AG10803 (cell line): ENCODE data around the gene TRAPPC3L.
"Not testable (repeated sequence)": the region's sequence is repeated elsewhere in the genome, so short reads cannot be mapped to it uniquely, and the experiment has no call there.

ENCODE experiments used
- DNase-seq: peaks from one replicate; pipeline ENCODE4 v3.0.0; 2010; ENCODE audit warnings: low read depth
- H3K4me3 ChIP-seq: 2 replicates; pipeline ENCODE4 v1.5.1; 2011; ENCODE audit warnings: mild to moderate bottlenecking, low read length, control low read depth
- TF ChIP-seq, protein P1 (sequence below): conservative IDR thresholded peaks from 2 replicates; pipeline ENCODE4 v1.5.1; 2011; ENCODE audit warnings: mild to moderate bottlenecking, low read length, control low read depth, inconsistent platforms

The TRAPPC3L gene

DNA sequence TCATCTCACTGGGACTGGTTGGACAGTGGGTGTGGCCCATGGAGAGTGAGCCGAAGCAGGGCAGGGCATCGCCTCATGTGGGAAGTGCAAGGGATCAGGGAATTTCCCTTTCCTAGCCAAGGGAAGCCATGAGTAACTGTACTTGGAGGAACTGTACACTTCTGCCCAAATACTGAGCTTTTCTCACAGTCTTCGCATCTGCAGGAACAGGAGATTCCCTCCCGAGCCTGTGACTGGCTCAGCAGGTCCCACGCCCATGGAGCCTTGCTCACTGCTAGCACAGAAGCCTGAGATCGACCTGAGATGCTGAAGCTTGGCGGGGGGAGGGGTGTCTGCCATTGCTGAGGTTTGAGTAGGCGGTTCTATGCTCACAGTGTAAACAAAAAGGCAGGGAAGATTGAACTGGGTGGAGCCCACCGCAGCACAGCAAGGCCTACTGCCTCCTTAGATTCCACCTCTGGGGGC lies 44.5 kb downstream of the TRAPPC3L start:
- TF ChIP-seq, protein P1, sequence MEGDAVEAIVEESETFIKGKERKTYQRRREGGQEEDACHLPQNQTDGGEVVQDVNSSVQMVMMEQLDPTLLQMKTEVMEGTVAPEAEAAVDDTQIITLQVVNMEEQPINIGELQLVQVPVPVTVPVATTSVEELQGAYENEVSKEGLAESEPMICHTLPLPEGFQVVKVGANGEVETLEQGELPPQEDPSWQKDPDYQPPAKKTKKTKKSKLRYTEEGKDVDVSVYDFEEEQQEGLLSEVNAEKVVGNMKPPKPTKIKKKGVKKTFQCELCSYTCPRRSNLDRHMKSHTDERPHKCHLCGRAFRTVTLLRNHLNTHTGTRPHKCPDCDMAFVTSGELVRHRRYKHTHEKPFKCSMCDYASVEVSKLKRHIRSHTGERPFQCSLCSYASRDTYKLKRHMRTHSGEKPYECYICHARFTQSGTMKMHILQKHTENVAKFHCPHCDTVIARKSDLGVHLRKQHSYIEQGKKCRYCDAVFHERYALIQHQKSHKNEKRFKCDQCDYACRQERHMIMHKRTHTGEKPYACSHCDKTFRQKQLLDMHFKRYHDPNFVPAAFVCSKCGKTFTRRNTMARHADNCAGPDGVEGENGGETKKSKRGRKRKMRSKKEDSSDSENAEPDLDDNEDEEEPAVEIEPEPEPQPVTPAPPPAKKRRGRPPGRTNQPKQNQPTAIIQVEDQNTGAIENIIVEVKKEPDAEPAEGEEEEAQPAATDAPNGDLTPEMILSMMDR: no peak
- no peak overlapping the region for H3K4me3 ChIP-seq
- no peak for DNase-seq

- no peak overlapping the region for H3K4me3 ChIP-seq
- no peak for DNase-seq
- TF ChIP-seq, protein P1: no peak
These were observed 48.3 kb downstream of the TRAPPC3L start for GRCh38 chr6:116497113-116497676.

- not testable (repeated sequence) for DNase-seq, H3K4me3 ChIP-seq
These were observed 50.3 kb downstream of the TRAPPC3L start for GRCh38 chr6:116495161-116495560.

- DNase-seq: no peak
- TF ChIP-seq, protein P1: no peak
- H3K4me3 ChIP-seq: no peak overlapping the region
These were observed 53.0 kb downstream of the TRAPPC3L start for GRCh38 chr6:116492331-116493067.

DNA sequence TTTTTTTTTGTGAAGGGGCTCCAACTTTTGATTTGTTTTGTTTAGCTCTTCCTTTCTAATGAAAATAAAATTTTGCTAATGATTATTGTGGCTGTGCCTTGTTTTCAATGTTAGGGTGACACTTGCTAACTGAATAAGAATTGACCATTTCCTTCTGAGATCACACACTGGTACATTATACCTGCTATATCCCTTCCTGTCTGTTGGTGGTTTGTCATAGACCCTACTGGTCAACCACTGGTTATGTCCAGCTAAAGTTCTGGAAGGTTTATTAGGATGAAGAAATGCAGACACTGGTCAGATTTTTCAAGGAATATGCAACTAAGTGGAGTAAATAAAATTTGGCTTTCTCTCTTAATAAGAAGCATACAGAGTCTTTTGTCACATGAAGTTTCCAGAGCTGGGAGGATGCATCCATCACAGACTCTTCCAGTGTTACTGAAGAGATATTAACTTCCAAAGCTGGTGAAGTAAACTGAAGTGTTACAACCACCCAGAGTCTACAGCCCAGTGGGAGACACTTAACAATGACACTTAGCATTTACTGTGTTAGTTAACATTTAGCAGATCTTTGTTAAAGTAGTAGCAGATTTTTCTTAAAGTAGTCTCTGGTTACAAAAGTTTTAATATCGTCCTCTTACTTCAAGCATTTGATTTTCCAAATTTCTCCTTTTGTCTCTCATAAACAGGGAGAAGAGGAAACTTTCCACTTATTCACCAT lies 53.7 kb downstream of the TRAPPC3L start:
- TF ChIP-seq, protein P1: no peak

DNA sequence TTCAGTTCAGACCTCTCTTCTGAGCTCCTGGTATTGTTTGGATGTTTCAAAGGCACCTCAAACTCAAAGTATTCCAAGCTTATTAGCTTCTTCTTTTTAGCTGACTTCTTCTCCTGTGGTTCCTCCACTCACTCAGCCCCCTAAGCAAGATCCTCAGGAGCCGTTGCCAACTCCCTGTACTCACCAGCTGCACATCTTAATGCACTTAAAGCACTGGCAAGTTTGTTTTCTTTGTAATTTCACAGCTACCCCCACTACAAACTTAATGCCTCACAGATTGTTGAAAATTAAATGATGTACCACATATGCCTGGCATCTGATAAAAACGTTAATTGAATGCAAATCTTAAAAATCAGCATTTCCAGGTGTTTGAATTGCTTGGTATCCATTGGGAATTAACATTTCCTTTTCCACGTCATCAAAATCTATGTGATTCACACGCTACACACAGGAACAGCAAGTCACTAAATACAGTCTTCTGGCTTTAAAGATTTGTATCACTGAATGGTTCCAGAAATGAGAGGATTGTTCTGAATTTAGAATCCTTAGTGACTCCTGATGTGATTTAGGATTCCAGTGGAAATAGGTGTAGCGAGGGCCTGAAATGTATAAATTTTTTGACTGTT lies 59.8 kb downstream of the TRAPPC3L start:
- H3K4me3 ChIP-seq: no peak overlapping the region
- DNase-seq: peak; percentile 34
- TF ChIP-seq, protein P1: no peak

More for the DNA sequence above, 53.7 kb downstream of the TRAPPC3L start:
- no peak overlapping the region for H3K4me3 ChIP-seq
- no peak for DNase-seq

DNA sequence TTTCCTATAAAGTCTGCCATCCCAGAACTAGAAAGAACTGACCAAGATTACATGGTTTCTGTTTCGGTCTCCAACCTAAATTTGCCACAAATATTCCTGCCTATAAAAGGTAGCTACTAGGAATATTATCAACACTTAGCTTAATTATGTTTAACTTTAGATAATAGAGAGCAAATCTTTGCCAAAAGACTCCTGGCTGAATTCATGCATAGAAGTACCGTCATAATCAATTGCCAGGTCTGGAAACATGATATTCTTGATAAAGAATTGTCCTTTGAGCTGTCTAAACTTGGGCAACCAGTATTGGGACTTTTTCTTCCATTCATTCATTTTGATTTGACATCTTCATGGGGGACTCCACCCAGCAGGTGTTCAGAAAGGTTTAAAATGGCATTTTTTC lies 61.9 kb downstream of the TRAPPC3L start:
- no peak for DNase-seq
- no peak overlapping the region for H3K4me3 ChIP-seq
- TF ChIP-seq, protein P1: no peak
